ENCODE measurements around the gene TMEM185B. TPM values are rescaled to one million over a fixed set of nuclear protein-coding genes. Genes with fewer than 3 reads are reported as not detected.

The TMEM185B gene
- total and polyA plus RNA-seq, 10 donors = 3.9 to 35.6 (median 22.5) TPM

DNA sequence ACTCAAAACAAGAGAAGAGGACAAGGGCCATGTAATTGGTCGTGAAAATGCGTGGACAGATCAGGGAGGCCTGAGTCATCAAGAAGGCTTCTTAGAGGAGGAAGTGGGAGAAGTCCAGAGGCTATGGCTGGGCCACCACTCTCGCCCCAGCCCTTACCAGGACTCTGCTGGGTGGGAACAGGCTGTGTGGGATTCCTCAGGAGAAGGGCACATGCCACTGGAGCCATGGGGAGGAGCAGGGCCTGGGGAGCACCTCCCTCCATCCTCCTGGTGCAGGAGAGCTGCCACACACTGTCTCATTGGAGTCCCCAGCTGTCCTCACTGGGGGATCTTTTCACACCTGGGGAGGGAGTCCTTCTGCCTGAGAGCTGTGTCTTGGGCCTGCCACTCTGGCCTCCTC is 20.0 kb upstream of the TMEM185B start:
- Histone ChIP-seq H3K36me3 (no peaks in the 10 kb centered on the region), H3K4me3 (no peak overlapping the region), H3K27me3 (replicated peaks in 1 of 7) (no peaks in the 10 kb centered on the region), H3K27ac (no peak overlapping the region), H3K4me1 (peaks cover 0 to 50% (median 22%) of the 10 kb centered on the region in 6 donors), H3K9me3 (peaks cover 0 to 11% (median 3%) of the 10 kb centered on the region in 8 donors)
- WGBS, 5 donors = 47 to 87% (median 75%) methylated on average over 3 of the region's 3 CpGs
- peak; percentile 71 for DNase-seq
- intact Hi-C loops (cut with DNase I; ENCODE audit: low total_unique reads) = no loop called here
- TF ChIP-seq POLR2A (IDR thresholded peaks at IDR 0.05) (no peak), POLR2AphosphoS5 (IDR thresholded peaks at IDR 0.05) (no peak)
- TF ChIP-seq, protein P1, sequence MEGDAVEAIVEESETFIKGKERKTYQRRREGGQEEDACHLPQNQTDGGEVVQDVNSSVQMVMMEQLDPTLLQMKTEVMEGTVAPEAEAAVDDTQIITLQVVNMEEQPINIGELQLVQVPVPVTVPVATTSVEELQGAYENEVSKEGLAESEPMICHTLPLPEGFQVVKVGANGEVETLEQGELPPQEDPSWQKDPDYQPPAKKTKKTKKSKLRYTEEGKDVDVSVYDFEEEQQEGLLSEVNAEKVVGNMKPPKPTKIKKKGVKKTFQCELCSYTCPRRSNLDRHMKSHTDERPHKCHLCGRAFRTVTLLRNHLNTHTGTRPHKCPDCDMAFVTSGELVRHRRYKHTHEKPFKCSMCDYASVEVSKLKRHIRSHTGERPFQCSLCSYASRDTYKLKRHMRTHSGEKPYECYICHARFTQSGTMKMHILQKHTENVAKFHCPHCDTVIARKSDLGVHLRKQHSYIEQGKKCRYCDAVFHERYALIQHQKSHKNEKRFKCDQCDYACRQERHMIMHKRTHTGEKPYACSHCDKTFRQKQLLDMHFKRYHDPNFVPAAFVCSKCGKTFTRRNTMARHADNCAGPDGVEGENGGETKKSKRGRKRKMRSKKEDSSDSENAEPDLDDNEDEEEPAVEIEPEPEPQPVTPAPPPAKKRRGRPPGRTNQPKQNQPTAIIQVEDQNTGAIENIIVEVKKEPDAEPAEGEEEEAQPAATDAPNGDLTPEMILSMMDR (IDR thresholded peaks at IDR 0.05 in 8 of 11, conservative IDR thresholded peaks at IDR 0.05 in 3 of 11) = no peak

DNA sequence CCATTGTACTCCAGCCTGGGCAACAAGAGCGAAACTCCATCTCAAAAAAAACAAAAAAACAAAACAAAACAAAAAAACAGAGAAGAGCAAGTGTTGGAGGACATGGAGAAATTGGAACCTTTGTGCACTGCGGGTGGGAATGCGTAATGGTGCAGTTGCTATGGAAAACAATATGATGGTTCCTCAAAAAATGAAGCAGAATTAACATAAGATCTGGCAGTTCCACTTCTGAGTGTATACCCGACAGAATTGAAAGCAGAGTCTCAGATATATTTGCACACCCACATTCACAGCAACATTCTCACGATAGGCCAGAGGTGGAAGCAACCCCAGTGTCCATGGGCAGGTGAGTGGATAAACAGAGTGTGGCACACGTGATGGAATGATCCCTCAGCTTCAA is 18.5 kb upstream of the TMEM185B start:
- WGBS, 5 donors = 79 to 89% (median 81%) methylated on average over 6 of the region's 6 CpGs
- Histone ChIP-seq H3K4me1 (peaks cover 0 to 43% (median 19%) of the 10 kb centered on the region in 6 donors), H3K27ac (no peak overlapping the region), H3K9me3 (peaks cover 0 to 11% (median 3%) of the 10 kb centered on the region in 8 donors), H3K4me3 (no peak overlapping the region), H3K36me3 (no peaks in the 10 kb centered on the region), H3K27me3 (replicated peaks in 1 of 7) (no peaks in the 10 kb centered on the region)
- no peak for DNase-seq
- TF ChIP-seq POLR2AphosphoS5 (IDR thresholded peaks at IDR 0.05) (no peak), POLR2A (IDR thresholded peaks at IDR 0.05) (no peak)
- TF ChIP-seq, protein P1 (IDR thresholded peaks at IDR 0.05 in 8 of 11, conservative IDR thresholded peaks at IDR 0.05 in 3 of 11) = no peak
- intact Hi-C loops (cut with DNase I; ENCODE audit: low total_unique reads) = no loop called here

DNA sequence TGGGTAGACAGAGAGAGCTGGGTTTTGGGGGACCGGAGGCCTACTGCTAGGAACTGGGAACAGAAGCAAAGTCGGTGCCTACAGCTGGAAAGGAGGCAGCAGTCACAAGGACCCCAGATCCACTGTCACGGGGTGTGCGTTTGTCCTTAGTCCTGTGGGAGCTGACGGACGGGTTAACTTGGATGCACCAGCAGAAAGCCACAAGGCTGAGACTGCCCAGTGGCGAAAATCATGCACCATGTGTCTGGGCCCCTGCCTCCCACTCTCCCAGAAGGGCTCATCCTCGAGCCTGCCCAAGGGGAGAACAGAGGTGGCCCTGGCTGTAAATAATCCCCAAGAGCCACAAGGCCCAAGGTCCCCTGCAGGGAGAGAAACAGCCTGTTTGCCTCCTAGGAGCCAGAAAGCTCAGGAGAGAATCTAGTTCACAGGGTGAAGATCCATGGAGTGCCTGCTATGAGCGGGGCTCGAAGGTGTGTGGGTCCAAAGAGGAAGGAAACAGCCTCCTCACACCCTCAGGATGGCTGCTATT is 17.8 kb upstream of the TMEM185B start:
- intact Hi-C loops (cut with DNase I; ENCODE audit: low total_unique reads) = no loop called here
- Histone ChIP-seq H3K36me3 (no peaks in the 10 kb centered on the region), H3K4me3 (no peak overlapping the region), H3K9me3 (peaks cover 0 to 11% (median 3%) of the 10 kb centered on the region in 8 donors), H3K4me1 (peaks cover 0 to 35% (median 17%) of the 10 kb centered on the region in 6 donors), H3K27me3 (replicated peaks in 1 of 7) (no peaks in the 10 kb centered on the region), H3K27ac (no peak overlapping the region)
- peak; percentile 52 for DNase-seq
- WGBS, 5 donors = 83 to 93% (median 86%) methylated on average over 10 of the region's 10 CpGs
- TF ChIP-seq, protein P1 (IDR thresholded peaks at IDR 0.05 in 8 of 11, conservative IDR thresholded peaks at IDR 0.05 in 3 of 11) = no peak
- TF ChIP-seq POLR2A (IDR thresholded peaks at IDR 0.05) = no peak
- TF ChIP-seq POLR2AphosphoS5 (IDR thresholded peaks at IDR 0.05) = no peak

DNA sequence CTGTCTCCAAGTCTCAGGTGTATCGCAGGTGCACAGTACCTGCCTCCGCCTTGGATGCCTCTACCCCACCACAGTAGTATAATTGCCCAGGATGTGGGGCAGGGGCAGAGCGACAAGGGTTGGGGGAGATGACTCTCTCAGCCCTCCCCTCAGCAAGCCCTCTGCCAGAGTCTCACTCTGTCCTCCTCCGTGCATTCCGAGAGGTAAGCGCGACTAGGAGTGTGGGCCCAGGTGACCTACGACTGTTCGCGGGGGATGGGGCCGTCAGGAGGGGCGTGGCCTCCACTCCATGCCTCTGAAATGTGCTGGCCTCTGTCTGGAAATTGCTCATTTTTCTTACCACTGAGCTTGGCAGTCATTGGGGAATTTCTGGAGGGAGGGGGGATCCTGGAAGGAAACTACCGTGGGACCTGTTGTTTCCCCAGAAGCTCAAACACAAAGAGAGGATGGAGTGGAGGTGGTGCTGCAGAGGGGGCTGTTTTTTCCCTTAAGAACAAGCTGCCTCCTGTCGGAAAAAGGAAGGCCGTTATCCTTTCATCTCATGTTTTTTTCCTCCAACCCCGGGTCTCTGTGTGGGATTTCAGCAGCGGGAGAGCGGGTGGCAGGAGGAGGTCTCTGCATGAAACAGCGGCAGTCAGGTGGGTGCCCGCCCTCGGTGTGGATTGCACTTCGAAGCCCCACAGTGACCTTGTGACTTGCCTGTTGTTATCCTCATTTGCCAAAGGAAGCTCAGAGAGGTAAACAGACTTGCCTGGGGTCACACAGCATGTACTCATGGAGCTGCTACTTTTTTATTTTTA is 16.5 kb upstream of the TMEM185B start:
- DNase-seq = peak; percentile 56
- Histone ChIP-seq H3K4me1 (peaks cover 0 to 23% (median 9%) of the 10 kb centered on the region in 6 donors), H3K27ac (peak overlapping the region in 4 of 8 donors; percentile 10 to 55 (median 36)), H3K9me3 (peaks cover 0 to 11% (median 3%) of the 10 kb centered on the region in 8 donors), H3K4me3 (no peak overlapping the region), H3K36me3 (no peaks in the 10 kb centered on the region), H3K27me3 (replicated peaks in 1 of 7) (no peaks in the 10 kb centered on the region)
- 59 to 71% (median 64%) methylated on average over 21 to 22 of the region's 22 CpGs for WGBS, 5 donors
- intact Hi-C loops (cut with DNase I; ENCODE audit: low total_unique reads) = no loop called here
- TF ChIP-seq, protein P1 (IDR thresholded peaks at IDR 0.05 in 8 of 11, conservative IDR thresholded peaks at IDR 0.05 in 3 of 11) = no peak
- TF ChIP-seq POLR2AphosphoS5 (IDR thresholded peaks at IDR 0.05) = no peak
- TF ChIP-seq POLR2A (IDR thresholded peaks at IDR 0.05) = no peak
